ENCODE data around the gene PARD3.
A peak's percentile ranks its signal among the peaks of the same experiment; 100 is the strongest.

The PARD3 gene

DNA sequence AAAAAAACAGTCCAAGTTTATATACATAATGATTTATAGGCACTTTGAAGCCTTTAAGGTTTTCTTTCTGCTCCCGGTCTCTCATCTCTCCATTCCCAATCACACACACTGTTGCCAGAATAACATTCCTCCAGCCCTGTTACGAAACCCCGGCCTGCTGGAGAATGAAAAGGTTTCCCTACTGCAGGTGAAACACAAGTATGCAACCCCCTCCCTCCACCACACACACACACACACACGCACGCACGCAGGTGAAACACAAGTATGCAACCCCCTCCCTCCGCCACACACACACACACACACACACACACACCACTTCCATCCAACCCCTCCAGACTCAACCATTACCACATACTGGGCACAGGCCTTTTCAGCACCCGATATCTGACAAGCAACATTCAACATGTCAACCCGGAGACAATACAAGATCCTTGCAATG, 87.5 kb downstream of the PARD3 start:
- H3K36me3 ChIP-seq (ENCODE audit: control insufficient read depth in 1 of 2, insufficient read depth in 2 of 2, low read length in 2 of 2) = peaks cover 0 to 1% of the 10 kb centered on the region in 2 experiments

DNA sequence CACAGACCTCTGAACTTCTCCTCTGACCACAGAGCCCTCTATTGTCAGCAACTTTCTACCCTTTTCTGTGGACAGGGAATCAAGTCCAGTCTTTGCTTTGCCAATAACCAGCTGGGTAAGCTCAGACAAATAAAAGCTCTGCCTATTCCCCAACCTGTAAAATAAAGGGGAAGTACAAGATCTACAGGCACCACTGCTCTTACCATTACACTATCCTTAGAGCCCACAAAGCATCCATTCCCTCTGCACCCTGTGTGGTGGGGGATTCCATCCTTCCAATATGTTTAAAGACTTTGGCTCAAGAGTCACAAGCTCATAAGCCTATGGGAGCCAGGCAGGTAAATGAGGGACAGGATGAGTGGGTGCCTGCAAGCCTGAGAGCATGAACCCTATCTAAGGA, 88.2 kb downstream of the PARD3 start:
- no peak overlapping the region for H2BK120ac ChIP-seq (ENCODE audit: insufficient read depth, low read length, poor library complexity)

More for the DNA sequence above, 87.5 kb downstream of the PARD3 start:
- Histone ChIP-seq H2AK5ac (ENCODE audit: low read length) (no peak overlapping the region), H2AFZ (ENCODE audit: insufficient read depth, low read length, poor library complexity) (no peak overlapping the region), H4K91ac (ENCODE audit: low read depth, low read length) (no peak overlapping the region), H3K14ac (ENCODE audit: low read length) (no peak overlapping the region), H3K9ac (ENCODE audit: low read length) (no peak overlapping the region), H2BK12ac (ENCODE audit: low read length) (no peak overlapping the region), H3K27ac (ENCODE audit: low read depth, low read length) (no peak overlapping the region), H3K4me3 (ENCODE audit: low read depth, low read length) (no peak overlapping the region), H3K27me3 (ENCODE audit: insufficient read depth, low read length) (no peaks in the 10 kb centered on the region), H3K4me1 (ENCODE audit: control insufficient read depth in 1 of 2, insufficient read depth in 2 of 2, low read length in 2 of 2) (peaks cover 0 to 3% of the 10 kb centered on the region in 2 experiments), H2BK120ac (ENCODE audit: insufficient read depth, low read length, poor library complexity) (no peak overlapping the region), H3K4me2 (ENCODE audit: low read length) (no peak overlapping the region), H2BK5ac (ENCODE audit: low read depth, low read length, poor library complexity) (no peak overlapping the region), H4K8ac (ENCODE audit: low read depth, low read length) (no peak overlapping the region), H3K23ac (ENCODE audit: low read length) (no peak overlapping the region), H3K4ac (ENCODE audit: low read depth, low read length) (no peak overlapping the region), H3K9me3 (ENCODE audit: insufficient read depth, low read depth, low read length) (no peaks in the 10 kb centered on the region), H3K79me2 (ENCODE audit: control insufficient read depth, insufficient read depth, low read length, poor library complexity) (no peaks in the 10 kb centered on the region), H3K18ac (ENCODE audit: low read length) (no peak overlapping the region), H4K12ac (ENCODE audit: low read depth, low read length) (no peak overlapping the region), H3K79me1 (ENCODE audit: low read length) (no peaks in the 10 kb centered on the region)
- no CpG with 5 or more reads among the region's 9 CpGs for WGBS (ENCODE audit: extremely low coverage, insufficient coverage, insufficient read length)
- DNase-seq = peak; percentile 43 to 60

DNA sequence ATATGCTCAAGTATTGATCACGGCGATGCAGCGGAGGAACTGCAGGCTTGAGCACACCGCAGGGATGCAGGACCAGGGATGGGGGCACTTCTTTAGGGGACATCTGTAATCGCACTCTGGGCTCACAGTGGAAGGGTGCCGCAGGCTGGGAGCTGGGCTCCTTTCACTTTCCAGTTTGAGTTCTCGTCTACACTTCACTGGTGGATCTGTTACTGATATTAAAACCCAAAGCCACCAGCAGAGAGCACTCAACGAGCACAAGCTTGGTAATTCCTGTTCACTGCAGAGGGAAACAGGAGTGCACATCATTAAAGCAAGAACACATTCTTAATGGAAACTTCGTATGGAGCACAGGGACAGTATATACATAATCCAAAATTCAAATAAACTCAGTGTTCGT, 91.3 kb downstream of the PARD3 start:
- H3K9ac ChIP-seq (ENCODE audit: low read length) = no peak overlapping the region
- no peaks in the 10 kb centered on the region for H3K36me3 ChIP-seq (ENCODE audit: control insufficient read depth in 1 of 2, insufficient read depth in 2 of 2, low read length in 2 of 2)
- no peak overlapping the region for H4K8ac ChIP-seq (ENCODE audit: low read depth, low read length)
- no peak overlapping the region for H2AK5ac ChIP-seq (ENCODE audit: low read length)
- H3K27me3 ChIP-seq (ENCODE audit: insufficient read depth, low read length) = no peaks in the 10 kb centered on the region
- H4K91ac ChIP-seq (ENCODE audit: low read depth, low read length) = no peak overlapping the region
- H2BK12ac ChIP-seq (ENCODE audit: low read length) = no peak overlapping the region
- H2BK5ac ChIP-seq (ENCODE audit: low read depth, low read length, poor library complexity) = no peak overlapping the region
- H3K23ac ChIP-seq (ENCODE audit: low read length) = no peak overlapping the region
- H3K14ac ChIP-seq (ENCODE audit: low read length) = no peak overlapping the region
- no peaks in the 10 kb centered on the region for H3K79me2 ChIP-seq (ENCODE audit: control insufficient read depth, insufficient read depth, low read length, poor library complexity)
- H2AFZ ChIP-seq (ENCODE audit: insufficient read depth, low read length, poor library complexity) = no peak overlapping the region
- H3K4me2 ChIP-seq (ENCODE audit: low read length) = no peak overlapping the region
- peak overlapping the region; percentile 21 for H3K18ac ChIP-seq (ENCODE audit: low read length)
- no CpG with 5 or more reads among the region's 10 CpGs for WGBS (ENCODE audit: extremely low coverage, insufficient coverage, insufficient read length)
- DNase-seq = peak in 1 of 2 donors; percentile 40
- H3K79me1 ChIP-seq (ENCODE audit: low read length) = no peaks in the 10 kb centered on the region
- no peaks in the 10 kb centered on the region for H3K9me3 ChIP-seq (ENCODE audit: insufficient read depth, low read depth, low read length)
- no peak overlapping the region for H2BK120ac ChIP-seq (ENCODE audit: insufficient read depth, low read length, poor library complexity)
- H3K4me1 ChIP-seq (ENCODE audit: control insufficient read depth in 1 of 2, insufficient read depth in 2 of 2, low read length in 2 of 2) = peaks cover 3 to 9% of the 10 kb centered on the region in 2 experiments
- H4K12ac ChIP-seq (ENCODE audit: low read depth, low read length) = no peak overlapping the region
- no peak overlapping the region for H3K27ac ChIP-seq (ENCODE audit: low read depth, low read length)
- H3K4me3 ChIP-seq (ENCODE audit: low read depth, low read length) = no peak overlapping the region
- no peak overlapping the region for H3K4ac ChIP-seq (ENCODE audit: low read depth, low read length)

More for the DNA sequence above, 88.2 kb downstream of the PARD3 start:
- Histone ChIP-seq H3K4me3 (ENCODE audit: low read depth, low read length) (no peak overlapping the region), H3K79me1 (ENCODE audit: low read length) (no peaks in the 10 kb centered on the region), H4K91ac (ENCODE audit: low read depth, low read length) (no peak overlapping the region), H3K14ac (ENCODE audit: low read length) (no peak overlapping the region), H3K27me3 (ENCODE audit: insufficient read depth, low read length) (no peaks in the 10 kb centered on the region), H2AFZ (ENCODE audit: insufficient read depth, low read length, poor library complexity) (no peak overlapping the region), H2BK12ac (ENCODE audit: low read length) (no peak overlapping the region), H3K27ac (ENCODE audit: low read depth, low read length) (no peak overlapping the region), H3K4ac (ENCODE audit: low read depth, low read length) (peak overlapping the region; percentile 15), H4K12ac (ENCODE audit: low read depth, low read length) (no peak overlapping the region), H3K4me1 (ENCODE audit: control insufficient read depth in 1 of 2, insufficient read depth in 2 of 2, low read length in 2 of 2) (peaks cover 0 to 3% of the 10 kb centered on the region in 2 experiments), H3K4me2 (ENCODE audit: low read length) (no peak overlapping the region), H3K9me3 (ENCODE audit: insufficient read depth, low read depth, low read length) (no peaks in the 10 kb centered on the region), H2AK5ac (ENCODE audit: low read length) (no peak overlapping the region), H3K23ac (ENCODE audit: low read length) (no peak overlapping the region), H3K18ac (ENCODE audit: low read length) (no peak overlapping the region), H2BK5ac (ENCODE audit: low read depth, low read length, poor library complexity) (no peak overlapping the region), H3K9ac (ENCODE audit: low read length) (no peak overlapping the region), H3K79me2 (ENCODE audit: control insufficient read depth, insufficient read depth, low read length, poor library complexity) (no peaks in the 10 kb centered on the region), H3K36me3 (ENCODE audit: control insufficient read depth in 1 of 2, insufficient read depth in 2 of 2, low read length in 2 of 2) (peaks cover 0 to 1% of the 10 kb centered on the region in 2 experiments), H4K8ac (ENCODE audit: low read depth, low read length) (no peak overlapping the region)
- no peak for DNase-seq

DNA sequence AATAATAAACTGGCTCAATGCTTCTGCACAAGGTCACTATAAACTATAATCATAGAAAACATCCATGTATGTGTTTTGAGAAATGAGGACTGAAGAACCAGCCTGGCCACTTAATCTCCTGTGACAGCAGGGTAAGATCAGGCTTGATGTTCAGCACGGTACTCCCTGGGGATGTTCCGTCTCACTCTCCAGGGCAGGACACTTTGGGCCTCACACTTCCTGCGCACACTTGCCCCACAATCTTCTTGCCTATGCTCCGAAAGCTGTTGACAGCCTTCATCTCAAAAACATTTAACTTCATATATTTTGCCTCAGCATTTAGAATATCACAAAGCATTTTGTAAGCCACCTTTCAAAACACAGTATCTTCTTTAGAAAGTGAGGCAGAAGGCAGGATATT, 92.7 kb downstream of the PARD3 start:
- no peak overlapping the region for H2BK120ac ChIP-seq (ENCODE audit: insufficient read depth, low read length, poor library complexity)
- no peak overlapping the region for H4K91ac ChIP-seq (ENCODE audit: low read depth, low read length)
- H3K4me3 ChIP-seq (ENCODE audit: low read depth, low read length) = no peak overlapping the region
- H3K4ac ChIP-seq (ENCODE audit: low read depth, low read length) = no peak overlapping the region
- peak overlapping the region; percentile 20 for H3K9ac ChIP-seq (ENCODE audit: low read length)
- H3K79me1 ChIP-seq (ENCODE audit: low read length) = no peaks in the 10 kb centered on the region
- H3K79me2 ChIP-seq (ENCODE audit: control insufficient read depth, insufficient read depth, low read length, poor library complexity) = no peaks in the 10 kb centered on the region
- no CpG with 5 or more reads among the region's 4 CpGs for WGBS (ENCODE audit: extremely low coverage, insufficient coverage, insufficient read length)
- H3K36me3 ChIP-seq (ENCODE audit: control insufficient read depth in 1 of 2, insufficient read depth in 2 of 2, low read length in 2 of 2) = no peaks in the 10 kb centered on the region
- H3K14ac ChIP-seq (ENCODE audit: low read length) = no peak overlapping the region
- peaks cover 3 to 6% of the 10 kb centered on the region in 2 experiments for H3K4me1 ChIP-seq (ENCODE audit: control insufficient read depth in 1 of 2, insufficient read depth in 2 of 2, low read length in 2 of 2)
- DNase-seq = no peak
- no peak overlapping the region for H4K12ac ChIP-seq (ENCODE audit: low read depth, low read length)
- H3K27ac ChIP-seq (ENCODE audit: low read depth, low read length) = no peak overlapping the region
- H2BK12ac ChIP-seq (ENCODE audit: low read length) = no peak overlapping the region
- H3K4me2 ChIP-seq (ENCODE audit: low read length) = no peak overlapping the region
- H4K8ac ChIP-seq (ENCODE audit: low read depth, low read length) = no peak overlapping the region
- no peak overlapping the region for H2AFZ ChIP-seq (ENCODE audit: insufficient read depth, low read length, poor library complexity)
- H3K23ac ChIP-seq (ENCODE audit: low read length) = no peak overlapping the region
- no peak overlapping the region for H2AK5ac ChIP-seq (ENCODE audit: low read length)
- no peak overlapping the region for H3K18ac ChIP-seq (ENCODE audit: low read length)
- H3K27me3 ChIP-seq (ENCODE audit: insufficient read depth, low read length) = no peaks in the 10 kb centered on the region
- H3K9me3 ChIP-seq (ENCODE audit: insufficient read depth, low read depth, low read length) = no peaks in the 10 kb centered on the region
- no peak overlapping the region for H2BK5ac ChIP-seq (ENCODE audit: low read depth, low read length, poor library complexity)

All from trophoblast cell (in vitro differentiated cells and primary cell).